ENCODE measurements around the gene SUCLA2.

SUCLA2 gene

DNA sequence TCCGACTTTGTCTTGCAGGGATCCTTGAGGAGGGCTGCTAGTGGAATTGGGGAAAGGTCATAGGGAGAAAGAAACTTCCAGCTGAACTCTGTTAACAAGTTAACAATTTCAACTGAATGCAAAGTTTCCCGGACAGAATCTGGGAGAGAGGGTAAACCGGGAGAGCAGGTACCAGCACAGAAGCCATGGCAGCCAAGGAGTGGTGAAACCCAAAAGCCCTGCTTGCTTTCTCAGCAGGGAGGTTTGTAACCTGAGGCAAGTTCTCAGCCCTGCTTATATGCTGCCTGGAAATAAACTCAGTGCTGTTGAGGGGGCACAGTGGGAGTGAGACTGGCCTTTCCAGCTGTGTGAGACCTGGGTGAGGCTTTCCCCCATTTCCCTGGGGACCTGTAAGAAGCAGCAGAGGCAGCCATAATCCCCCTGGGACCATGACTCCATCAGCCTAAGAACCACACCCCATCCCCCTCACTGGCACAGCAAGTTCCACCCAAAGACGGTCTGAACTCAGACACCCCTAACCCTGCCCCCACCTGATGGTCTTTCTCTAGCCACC lies 84.0 kb downstream of the SUCLA2 start:
- no peak overlapping the region for H3K4me3 ChIP-seq (ENCODE audit: low read depth, low read length)
- no peak for DNase-seq (ENCODE audit: low read depth)

DNA sequence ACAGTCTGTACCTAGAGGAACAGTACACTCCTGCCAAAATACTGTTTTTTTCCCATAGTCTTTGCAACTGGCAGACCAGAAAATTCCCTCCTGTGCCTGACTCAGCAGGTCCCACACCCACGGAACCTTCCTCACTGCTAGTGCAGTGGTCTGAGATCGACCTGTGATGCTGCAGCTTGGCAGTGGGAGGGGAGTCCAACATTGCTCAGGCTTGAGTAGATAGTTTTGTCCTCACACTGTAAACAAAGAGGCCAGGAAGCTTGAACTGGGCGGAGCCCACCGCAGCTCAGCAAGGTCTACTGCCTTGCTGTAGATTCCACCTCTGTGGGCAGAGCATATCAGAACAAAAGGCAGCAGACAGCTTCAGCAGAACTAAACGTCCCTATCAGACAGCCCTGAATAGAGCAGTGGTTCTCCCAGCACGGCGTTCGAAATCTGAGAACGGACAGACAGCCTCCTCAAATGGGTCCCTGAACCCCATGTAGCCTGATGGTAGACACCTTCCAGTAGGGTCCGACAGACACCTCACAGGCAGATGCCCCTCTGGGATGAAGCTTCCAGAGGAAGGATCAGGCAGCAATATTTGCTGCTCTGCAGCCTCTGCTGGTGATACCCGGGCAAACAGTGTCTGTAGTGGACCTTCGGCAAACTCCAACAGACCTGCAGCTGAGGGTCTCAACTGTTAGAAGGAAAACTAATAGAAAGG lies 92.7 kb downstream of the SUCLA2 start:
- no peak overlapping the region for H3K4me3 ChIP-seq (ENCODE audit: low read depth, low read length)
- peak; percentile 84 for DNase-seq (ENCODE audit: low read depth)

DNA sequence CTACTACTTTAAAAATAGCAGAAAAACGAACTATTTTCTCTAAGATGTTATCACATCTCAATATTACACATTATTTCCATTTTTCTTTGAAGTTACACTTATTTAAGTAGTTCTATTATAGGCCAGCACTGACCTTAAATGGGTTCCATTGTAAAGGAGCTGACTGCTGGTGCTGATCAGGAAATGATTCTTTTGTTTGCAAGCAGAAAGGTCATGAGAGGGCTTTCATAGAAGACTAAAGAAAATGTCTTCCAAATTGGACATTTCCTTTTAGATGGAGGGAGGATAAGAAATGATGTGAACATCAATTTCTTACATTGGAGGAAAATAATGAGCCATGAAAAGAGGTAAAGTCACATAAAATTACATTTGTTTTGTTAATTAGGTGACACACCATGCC lies 96.2 kb downstream of the SUCLA2 start:
- no peak for DNase-seq (ENCODE audit: low read depth)
- no peak overlapping the region for H3K4me3 ChIP-seq (ENCODE audit: low read depth, low read length)

DNA sequence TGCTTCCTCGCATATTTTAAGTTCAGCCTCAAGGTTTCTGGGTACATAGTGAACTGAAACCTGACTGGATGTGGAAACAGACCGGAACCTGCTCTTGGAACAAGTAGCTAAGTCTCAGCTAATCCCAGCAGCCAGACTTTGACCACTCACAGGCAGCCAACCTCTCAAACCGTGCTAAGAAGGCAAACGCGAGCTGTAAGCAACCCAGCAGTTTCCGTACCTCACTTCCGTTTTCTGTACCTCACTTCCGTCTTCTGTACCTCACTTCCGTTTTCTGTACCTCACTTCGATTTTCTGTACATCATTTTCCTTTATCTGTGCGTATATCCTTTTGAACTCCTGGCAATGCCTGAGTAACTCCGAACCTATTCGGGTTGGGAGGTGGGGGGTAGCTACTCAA lies 96.8 kb downstream of the SUCLA2 start:
- no peak overlapping the region for H3K4me3 ChIP-seq (ENCODE audit: low read depth, low read length)
- no peak for DNase-seq (ENCODE audit: low read depth)

DNA sequence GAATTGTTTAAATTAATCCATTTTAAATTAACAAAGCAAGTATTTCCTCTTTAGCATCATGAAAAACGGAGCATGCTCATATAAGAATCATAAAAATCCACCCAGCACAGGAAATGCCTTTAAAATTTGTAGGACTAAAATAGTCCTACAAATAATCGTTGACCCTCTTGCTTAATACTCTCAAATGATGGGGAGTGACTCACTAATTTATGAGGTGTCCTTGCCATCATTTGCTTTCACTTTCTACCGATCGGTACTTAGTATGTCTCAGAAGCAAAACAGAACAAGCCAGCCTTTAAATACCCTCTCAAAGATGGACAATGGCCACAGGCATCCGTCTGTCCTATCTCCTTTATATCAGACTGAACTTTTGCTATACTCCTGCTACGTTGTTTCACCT lies 97.2 kb downstream of the SUCLA2 start:
- DNase-seq (ENCODE audit: low read depth), result peak; percentile 30
- no peak overlapping the region for H3K4me3 ChIP-seq (ENCODE audit: low read depth, low read length)

DNA sequence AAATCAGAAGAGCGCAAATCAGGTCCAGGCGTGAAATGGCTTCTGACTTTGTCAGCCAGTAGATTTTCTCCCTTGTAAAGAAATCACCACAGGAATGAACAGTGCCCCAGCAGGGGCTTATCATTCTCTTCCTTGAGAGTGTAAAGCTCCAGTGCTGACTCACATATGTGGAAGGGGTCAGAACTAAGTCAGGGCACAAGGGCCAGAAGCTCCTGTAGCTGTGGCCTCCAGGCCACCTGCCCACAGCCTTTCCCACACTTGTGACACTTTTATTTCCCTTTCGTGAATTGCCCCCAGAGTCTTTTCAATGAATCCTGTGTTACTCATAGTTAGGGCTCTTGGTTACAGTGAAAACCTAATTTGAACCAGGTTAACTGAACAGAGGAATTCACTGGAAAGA lies 99.6 kb downstream of the SUCLA2 start:
- DNase-seq (ENCODE audit: low read depth), result peak; percentile 28
- no peak overlapping the region for H3K4me3 ChIP-seq (ENCODE audit: low read depth, low read length)

DNA sequence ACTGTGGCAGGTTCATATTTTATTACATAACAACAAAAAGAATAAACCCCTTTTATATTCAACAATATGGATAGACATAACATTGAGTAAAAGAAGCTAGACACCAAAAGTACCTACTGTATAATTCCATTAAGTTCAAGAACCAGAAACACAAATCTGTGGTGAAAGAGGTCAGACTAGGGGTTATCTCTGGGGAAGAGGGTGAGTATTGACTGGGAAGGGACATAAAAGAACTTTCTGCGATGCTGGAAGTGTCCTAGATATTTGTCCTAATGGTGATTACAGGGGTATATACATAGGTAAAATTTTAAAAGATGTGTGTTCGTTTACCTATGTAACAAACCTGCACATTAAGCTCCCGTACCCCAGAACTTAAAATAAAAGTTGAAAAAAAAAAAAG lies 103.0 kb downstream of the SUCLA2 start:
- H3K4me3 ChIP-seq (ENCODE audit: low read depth, low read length), result no peak overlapping the region
- no peak for DNase-seq (ENCODE audit: low read depth)

DNA sequence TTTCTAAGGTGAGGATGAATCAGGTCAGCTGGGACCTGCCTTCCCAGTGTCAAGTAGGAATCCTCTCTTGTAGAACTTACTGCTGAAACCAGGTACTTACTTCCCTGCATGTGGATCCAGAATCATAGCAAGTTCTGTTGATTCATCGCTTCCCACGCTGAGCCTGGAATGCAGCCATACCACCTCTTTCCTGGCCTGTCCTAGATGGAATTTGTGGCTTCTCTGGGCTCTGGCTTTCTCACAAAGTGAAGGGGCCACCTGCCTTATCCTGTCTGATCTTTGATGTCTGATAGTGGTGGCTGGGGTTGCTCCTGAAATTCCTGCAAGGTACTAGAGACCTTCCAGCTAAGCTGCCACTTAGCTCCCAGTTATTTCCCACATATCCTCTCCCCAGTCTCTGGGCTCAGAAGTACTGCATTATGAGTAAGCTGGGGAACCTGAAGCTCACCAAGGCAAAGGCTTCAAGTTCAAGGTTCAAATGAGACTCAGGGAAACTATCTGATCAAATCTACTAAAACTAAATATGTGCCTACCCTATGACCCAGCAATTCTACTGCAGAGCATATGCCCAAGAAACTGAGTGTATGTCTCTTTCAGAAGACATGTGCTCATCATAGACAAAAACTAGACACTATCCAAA lies 103.5 kb downstream of the SUCLA2 start:
- no peak for DNase-seq (ENCODE audit: low read depth)
- no peak overlapping the region for H3K4me3 ChIP-seq (ENCODE audit: low read depth, low read length)

DNA sequence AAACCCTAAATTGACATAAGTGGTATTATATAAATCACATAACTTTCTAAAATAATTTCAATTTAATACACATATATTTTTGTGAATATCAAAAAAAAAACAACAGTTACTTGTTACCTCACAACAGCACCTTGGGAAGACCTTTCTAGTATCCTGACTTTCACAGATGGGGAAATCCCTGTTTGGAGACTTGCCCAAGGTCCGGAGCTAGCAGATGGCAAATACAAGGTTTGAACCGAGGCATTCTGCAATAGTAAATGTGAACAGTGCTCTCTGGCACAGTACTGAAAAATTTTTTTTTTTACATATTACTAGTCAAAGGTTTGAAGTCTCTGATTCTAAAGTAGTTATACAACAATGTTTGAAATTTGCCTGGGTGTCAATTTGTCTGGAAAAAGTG lies 104.5 kb downstream of the SUCLA2 start:
- H3K4me3 ChIP-seq (ENCODE audit: low read depth, low read length), result no peak overlapping the region
- no peak for DNase-seq (ENCODE audit: low read depth)

DNA sequence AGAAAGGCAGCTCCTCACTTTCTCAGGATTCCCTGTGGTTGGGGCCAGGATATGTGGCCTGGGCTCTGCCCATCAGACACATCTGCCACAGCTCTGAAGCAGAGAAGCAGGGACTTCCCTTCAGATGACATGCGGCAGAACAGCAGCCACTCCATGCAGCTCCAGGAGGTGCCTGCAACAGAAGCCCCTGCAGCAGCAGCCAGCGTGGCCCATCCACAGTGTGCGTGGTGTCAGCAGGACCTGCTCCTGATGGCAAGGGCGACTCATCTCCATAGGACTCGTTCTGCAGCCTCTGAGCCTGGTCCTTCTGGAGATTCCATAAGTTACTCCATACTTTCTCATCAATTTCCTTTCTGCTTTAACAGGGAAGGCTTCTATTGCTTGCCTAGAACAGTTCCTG lies 105.0 kb downstream of the SUCLA2 start:
- H3K4me3 ChIP-seq (ENCODE audit: low read depth, low read length), result no peak overlapping the region
- no peak for DNase-seq (ENCODE audit: low read depth)

DNA sequence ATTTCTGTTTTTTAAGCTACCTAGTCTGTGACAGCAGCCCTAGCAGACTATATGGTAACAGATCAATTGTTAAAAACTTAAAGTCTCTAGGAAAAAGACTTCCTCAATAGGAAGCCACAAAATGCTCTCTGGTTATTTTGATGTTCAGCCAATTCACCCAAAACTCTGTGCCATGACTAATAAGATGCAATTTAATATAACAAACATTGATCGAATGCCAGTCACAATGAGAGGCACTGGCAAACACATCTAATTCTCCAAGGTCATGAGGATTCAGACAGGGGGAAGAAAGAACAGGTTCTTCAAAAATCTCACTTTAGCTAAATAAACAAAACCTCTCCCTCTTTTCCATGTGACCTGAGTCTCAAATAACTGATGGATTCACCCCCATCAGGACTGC lies 107.5 kb downstream of the SUCLA2 start:
- no peak overlapping the region for H3K4me3 ChIP-seq (ENCODE audit: low read depth, low read length)
- DNase-seq (ENCODE audit: low read depth), result no peak

Measured in skeletal muscle cell (primary cell).